DMS153 treated with DMSO at 0.1 percent for 48 hours (cell line): ENCODE data around the gene FKBP3.
"Not testable (repeated sequence)": the region's sequence is repeated elsewhere in the genome, so short reads cannot be mapped to it uniquely, and the experiment has no call there.

Experiments used
- DNase-seq: peaks from one replicate; lab custom pipeline; 2025; ENCODE audit not compliant: unreplicated experiment; lab: John Stamatoyannopoulos, UW

The FKBP3 gene

DNA sequence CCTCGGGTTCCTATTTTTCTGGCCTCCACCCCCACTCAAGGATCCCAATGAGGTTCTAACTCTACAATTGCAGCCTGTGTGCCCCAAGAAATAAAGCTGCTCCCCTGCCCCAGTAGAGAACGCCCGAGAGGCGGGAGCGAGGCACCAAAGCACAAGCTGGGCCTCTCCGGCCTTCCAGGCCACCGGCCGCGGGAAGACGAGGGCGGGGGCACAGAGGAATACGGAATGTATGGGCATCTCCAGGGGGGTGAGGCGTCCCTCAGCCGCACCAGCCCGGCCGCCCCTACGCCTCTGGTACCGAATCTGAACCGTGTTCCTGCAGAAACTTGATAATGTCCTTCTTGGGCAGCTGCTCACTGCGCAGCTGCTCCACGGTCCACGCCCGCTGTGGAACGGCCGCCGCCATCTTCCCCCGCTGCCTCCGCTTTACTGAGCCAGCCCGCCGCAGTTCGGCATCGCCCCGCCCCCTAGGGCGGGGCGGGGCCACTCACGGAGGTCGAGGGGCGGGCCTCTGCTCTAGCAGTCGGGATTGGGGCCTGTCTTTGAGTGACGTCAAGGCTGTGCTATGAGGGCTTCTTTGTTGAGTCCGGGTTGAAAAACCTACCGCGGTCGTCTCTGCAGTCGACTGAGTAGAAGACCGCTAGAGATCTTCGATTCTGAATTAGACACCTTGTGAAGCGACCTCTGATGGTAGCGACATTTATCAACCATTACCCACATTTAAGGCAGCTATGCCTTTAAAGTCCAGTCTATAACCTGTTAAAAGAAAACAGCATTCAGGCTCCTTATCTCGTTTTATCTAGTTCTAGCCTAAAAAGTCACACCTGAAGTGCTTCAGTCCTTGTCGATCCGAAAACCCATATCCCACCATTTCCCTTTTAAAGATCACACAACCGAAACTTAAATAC, at the start of gene FKBP3:
Gene FKBP3 (minus strand): TSS at position 431 of the 908 bp plus-strand sequence. CDS start 25 bp downstream, at position 406.
- peak; percentile 91 for DNase-seq

DNA sequence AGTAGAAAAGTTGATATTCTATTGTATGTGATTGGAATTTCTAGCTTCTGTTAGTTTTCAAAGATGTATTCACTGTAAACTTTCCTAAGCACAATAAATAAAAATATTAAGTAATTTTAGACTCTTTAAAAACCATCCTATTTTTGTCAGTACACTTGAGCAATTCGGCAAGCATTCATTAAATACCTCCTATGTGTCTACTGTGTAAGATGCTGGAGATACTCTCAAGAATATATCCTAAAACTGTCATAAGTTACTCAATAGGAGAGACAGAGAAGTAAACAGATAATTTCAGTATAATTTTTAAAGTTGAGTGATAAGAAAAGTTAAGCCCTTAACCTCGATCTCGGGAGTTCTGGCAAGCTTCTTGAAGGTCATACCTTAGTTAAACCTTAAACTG, 47.5 kb upstream of the FKBP3 start:
- DNase-seq, result no peak

DNA sequence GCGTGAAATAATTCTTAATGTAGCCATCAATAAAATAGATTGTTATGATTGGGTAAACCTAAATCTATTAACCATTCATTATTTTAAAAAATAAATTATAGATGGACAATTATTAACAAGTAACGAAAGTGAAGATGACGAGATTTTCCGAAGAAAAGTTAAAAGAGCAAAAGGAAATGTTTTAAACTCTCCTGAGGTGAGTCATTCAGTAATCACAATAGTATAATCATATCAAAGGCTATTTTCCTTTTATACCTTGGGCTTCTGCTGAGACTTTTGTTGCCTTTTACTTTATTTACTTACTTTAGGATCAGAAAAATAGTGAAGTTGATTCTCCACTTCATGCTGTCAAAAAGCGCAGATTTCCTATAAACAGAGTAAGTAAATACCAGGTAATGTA, 47.0 kb upstream of the FKBP3 start:
- DNase-seq, result no peak

DNA sequence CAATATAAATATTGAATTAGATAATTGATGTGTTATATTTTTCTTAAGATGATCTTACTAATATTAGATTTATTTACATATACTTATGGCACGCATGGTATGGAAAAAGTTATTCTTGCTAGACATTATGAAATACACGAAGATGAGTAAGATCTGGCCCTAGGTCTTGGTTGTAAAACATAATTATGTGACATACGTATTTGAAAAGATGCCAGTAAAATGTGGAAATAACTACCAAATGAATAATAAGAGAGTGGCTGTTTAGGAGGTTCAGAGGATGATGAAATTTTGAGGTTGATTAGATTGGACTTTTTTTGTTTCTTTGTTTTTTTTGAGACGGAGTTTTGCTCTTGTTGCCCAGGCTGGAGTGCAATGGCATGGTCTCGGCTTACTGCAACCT, 42.8 kb upstream of the FKBP3 start:
- DNase-seq, result no peak

DNA sequence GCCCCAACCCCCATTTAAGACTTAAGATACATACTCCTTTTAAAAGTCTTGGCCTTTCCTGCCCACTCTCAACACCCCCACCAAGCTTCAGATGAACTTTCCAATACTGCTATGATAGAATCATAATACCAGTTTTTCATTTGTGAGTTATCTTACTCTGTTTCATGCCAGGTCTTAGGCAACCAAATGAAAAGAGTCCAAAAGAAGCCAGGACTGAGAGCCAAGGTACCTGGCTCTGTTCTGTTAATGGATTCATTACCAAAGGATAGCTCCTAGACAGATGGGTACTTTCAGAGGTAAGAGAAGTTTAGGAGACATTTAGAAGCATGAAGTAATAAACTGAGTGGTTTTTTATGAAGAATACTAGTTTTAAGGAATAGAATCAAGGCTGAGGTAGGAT, 35.6 kb upstream of the FKBP3 start:
- DNase-seq, result no peak

DNA sequence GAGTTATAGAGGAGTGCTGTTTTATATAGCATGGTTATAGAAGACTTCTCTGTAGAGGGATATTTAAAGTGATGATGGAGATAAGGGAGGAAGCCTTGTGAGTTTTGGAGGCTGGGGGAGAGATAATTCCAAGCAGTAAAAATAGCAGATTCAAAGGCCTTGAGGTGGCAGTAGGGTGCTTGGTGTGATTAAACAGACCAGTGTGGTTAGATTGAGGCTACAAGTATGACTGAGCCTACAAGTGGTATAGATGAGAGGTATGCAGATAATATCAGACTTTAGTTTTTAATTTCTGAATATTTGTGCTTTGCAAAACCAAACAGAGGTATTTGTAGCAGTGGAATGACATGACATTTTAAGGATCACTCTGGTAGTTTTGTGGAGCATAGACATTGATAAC, 21.8 kb upstream of the FKBP3 start:
- DNase-seq, result no peak

DNA sequence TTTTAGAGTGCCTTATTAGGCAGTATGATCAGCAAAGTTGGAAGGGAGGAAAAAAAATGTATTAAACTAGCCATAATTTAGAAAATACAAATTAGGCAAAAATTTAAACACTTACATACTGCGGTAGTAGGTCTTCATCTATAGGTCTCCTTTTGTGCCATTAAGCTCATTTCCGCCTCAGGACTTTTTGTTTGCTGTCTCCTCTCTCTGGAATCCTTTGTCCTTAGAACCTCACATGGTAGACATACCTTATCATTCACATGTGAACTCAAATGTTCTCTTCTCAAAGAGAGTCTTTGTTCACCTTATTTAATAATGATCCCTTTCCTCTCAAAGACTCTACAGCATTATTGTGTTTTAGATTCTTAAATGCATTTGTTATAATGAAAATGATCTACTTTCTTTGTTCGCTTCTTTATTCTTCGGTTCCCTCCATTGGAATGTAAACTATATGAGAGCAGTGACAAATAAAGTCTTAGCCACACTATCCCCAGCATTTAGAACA, 16.2 kb upstream of the FKBP3 start:
- no peak for DNase-seq

DNA sequence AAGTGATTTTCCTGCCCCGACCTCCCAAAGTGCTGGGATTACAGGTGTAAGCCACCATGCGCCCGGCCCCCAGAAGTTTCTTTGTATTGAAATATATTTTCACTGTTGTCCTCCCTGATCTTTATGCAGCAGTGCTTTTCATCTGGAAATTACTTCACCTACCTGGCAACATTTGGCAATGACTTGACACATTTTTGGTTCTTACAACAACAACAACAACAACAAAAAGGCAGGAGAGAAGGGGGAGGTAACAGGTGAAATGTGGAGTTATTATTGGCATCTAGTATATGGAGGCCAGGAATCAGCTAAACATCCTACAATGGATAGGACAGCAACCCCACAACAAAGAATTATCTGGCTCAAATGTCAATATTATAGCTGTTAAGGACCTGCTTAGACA, 15.3 kb upstream of the FKBP3 start:
- DNase-seq, result no peak

DNA sequence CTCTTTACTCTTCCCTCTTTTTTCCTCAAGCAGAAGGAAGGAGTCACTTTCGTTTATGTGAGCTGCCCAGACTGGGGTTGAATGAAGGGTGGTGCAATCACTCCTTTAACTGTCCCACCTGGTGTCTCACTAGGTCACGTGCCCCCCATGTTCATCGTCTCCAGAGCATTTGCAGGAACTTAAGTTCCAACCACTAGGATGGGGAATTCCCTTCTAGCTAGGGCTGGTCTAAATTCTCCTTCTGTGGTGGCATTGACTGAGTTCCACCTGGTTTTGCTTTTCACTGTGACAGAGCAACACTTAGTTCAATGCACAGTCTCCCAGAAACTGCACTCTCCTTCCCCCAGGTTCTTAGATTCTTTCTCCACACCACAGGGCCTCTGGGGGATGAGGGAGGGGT, 10.9 kb upstream of the FKBP3 start:
- no peak for DNase-seq

DNA sequence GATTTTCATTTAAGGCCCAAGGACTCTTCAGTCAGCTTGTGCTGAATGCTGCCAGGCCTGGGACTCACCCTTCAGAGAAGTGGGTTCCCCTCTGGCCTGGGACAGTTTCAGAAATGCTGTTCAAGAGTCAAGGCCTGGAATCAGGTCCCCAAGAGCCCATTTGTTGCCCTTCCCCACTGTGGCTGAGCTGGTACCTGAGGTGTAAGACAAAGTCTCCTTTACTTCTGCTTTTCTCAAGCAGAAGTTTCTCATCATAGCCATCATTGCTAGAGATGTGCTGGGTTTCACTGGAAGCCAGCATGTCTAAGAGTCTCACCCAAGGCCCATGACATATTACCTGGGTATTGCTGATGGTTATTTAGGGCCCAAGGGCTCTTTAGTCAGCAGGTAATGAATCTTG, 10.4 kb upstream of the FKBP3 start:
- no peak for DNase-seq

DNA sequence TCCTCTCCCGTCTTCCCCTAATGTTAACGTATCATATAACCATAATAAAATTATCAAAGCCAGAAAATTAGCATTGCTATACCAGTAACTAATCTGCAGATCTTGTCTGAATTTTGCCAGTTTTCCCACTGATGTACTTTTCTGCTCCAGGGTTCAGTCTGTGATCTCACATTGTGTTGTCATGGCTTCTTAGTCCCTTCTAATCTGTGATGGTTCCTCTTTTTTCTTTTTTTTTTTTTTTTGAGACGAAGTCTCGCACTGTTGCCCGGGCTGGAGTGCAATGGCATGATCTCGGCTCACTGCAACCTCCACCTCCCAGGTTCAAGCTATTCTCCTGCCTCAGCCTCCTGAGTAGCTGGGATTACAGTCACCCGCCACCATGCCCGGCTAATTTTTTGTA, 7.8 kb upstream of the FKBP3 start:
- not testable (repeated sequence) for DNase-seq

DNA sequence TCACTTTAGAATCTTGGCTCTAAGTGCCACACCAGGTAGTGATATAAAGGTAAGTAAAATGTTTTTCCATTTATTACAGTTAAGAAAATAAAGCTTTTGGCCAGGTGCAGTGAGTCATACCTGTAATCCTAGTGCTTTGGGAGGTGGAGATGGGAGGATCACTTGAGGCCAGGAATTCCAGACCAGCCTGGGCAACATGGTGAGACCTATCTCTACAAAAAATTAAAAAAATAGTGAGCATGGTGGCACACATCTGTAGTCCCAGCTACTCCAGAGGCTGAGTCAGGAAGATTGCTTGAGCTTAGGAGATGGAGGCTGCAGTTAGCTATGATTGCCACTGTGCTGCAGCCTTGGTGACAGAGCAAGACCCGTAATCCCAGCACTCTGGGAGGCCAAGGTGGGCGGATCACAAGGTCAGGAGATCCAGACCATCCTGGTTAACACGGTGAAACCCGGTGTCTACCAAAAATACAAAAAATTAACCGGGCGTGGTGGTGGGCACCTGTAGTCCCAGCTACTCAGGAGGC, 6.4 kb upstream of the FKBP3 start:
- DNase-seq, result no peak

DNA sequence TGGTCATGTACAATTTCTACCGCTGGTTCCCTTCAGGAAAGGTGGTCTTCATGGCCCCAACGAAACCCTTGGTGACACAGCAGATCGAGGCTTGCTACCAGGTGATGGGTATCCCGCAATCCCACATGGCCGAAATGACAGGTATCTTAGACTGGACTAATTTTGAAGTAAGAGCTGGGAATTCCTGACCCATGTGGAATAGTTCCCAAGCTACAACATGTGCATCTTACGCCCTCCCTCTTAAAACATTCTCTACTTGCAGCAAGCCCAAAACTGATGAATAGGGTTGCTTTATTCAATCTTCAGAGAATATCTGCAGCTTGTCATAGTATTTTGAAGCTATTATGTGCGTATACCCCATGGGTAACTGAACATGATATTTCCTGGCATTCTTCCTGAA, 2.1 kb upstream of the FKBP3 start:
- no peak for DNase-seq

DNA sequence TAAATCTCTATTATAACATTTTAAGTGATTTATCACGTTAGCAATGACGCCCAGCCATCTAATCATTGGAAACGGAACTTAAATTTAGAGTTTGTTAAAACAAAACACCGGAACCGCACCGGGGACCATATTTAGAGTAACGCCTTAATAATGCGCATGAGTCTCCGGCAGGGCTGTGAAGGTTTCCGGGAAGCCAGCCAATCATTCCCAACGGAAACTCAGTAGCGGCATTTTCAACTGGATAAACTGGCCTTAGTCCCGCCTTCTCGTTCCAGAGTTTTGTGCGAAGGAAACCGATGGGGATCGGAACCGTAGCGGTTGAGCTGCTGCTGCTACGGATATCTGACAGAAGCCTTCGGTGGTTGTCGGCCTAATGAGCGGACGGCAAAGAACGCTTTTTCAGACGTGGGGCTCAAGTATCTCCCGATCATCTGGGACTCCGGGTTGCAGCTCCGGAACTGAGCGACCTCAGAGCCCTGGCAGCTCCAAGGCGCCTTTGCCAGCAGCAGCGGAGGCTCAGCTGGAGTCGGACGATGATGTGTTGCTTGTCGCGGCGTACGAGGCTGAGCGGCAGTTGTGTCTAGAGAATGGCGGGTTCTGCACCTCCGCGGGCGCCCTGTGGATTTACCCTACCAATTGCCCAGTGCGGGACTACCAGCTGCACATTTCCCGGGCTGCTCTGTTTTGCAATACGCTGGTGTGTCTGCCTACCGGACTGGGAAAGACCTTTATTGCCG, 1.5 kb upstream of the FKBP3 start, which contains the start of gene FANCM:
Gene FANCM (plus strand): TSS at position 272 of the 737 bp plus-strand sequence. CDS start 102 bp downstream, at position 374.
- DNase-seq, result peak; percentile 87

DNA sequence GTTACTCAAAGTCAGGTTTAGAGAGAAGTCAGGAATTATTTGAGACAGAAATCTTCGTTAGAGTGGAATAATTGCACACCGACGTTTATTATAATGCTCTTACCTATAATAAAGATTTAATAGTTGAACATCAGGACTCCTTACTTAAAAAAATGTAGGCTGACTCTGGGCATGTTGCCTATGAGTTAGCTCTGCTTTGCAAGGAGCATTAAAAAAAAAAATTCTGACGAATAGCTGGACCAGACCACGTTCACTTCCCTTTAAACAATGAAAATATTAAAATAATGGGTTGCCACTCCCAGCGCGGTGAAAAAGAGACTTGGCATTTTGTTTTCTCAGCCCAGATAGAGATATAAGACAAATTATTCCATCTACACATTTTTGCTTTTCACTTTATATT, 875 bp upstream of the FKBP3 start:
- DNase-seq, result no peak

DNA sequence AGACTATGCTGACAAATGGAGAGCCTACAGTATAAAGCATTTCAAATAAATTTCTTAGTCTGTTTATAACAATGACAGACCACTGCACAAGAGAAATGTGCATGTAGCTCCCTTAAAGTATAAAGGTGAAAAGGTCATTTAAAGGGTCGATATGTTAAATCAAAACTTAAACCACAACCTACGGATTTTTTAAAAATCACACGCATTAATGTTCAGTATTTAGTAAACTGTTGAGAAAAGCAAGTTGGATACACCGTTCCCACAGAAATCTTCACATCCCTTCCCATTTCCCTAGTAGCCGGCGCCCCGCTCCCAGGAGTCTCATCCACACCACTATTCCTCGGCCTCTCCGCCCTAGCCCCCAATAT, 614 bp downstream of the FKBP3 start:
- no peak for DNase-seq

DNA sequence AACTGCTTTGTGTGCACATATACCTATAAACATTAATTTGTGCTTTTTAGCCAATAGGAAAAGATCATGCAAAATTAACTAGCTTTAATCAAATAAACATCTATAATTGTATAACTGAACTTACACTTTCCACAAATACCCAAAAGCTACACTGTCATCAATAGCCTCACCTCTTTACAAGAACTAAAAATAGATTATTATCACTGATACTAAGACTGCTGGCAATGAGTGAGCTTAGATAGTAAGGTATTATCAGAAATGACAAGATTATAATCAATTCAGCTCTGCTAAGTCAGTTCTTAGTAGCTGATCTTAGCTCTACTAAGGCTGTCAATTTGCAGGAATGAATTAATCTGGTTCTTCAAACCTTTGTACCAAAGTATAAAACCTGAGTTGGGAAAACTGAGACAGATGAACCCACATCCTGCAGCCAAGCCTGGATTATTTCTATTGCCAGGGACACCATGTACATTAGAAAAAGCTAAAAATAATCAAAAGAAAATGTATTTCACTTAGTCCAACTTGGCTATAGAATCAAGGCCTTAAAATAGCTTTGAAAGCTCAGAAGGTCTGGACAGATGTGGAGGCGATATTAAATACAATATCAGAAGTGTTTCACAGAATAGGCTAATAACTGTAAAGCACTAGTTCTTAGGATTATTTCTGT, 5.2 kb downstream of the FKBP3 start:
- no peak for DNase-seq

DNA sequence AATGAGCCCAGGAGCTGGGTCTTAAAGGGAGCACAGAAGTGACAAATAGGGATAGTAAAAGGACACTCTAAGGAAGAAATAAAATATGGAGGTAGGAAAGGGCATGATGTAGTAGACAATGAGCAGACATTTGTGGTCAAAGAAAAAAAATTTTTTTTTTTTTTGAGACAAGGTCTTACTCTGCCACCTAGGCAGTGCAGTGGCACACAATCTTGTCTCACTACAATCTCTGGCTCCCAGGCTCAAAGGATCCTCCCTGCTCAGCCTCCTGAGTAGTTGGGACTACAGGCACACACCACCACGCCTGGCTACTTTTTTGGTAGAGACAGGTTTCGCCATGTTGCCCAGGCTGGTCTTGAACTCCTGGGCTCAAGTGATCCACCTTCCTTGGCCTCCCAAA, 8.5 kb downstream of the FKBP3 start:
- DNase-seq, result no peak

DNA sequence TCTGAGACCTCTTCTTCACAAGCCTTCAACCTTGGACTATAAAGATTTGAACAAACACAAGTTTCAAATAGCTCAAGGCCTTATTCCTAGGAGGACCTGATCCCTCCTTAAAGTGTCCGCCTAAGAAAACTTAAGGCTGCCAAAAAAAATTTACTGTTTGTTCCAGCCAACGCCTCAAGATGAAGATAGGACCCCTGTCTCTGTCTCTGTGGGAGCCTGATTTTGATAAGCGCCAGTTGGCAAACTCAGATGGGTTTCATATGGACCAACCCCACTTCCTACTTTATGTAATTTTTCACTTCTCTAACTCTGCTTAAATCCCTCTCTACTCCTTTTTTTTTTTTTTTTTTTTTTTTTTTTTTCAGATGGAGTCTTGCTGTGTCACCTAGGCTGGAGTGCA, 11.0 kb downstream of the FKBP3 start:
- no peak for DNase-seq

DNA sequence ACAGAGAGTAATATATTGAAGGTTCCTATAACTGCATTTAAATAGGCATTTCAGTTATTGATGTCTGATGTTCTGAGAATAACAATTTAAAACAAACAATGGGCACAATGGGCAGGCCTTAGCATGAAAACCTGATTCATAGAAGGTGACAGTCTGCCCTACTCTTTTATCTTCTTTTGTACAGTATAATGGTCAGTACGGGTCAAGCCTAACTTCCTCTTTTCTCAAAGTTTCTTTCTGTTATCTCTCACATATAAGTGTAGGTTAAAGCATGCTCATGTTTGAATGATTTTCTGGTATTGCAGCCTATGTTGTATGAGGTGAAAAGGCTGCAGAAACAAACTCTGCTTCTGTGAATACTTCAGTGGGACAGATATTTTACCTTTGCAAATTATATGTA, 14.2 kb downstream of the FKBP3 start:
- no peak for DNase-seq

DNA sequence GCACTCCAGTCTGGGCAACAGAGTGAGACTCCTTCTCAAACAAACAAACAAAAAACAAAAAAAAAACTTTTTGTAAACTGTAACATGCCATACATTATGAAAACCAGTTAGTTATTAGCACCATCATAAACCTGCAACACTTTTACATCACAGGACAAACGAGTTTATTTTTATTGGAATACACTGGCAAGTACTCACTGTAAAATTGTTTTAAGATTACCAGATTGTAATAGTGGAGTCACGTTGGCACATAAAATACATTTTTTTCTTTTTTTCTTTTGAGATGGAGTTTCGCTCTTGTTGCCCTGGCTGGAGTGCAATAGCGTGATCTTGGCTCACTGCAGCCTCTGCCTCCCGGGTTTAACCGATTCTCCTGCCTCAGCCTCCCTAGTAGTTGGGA, 15.7 kb downstream of the FKBP3 start:
- DNase-seq, result no peak
